Colonic mucosa (tissue), 4 donors: Measurements from ENCODE around the gene TBR1. TPM values are rescaled to one million over a fixed set of nuclear protein-coding genes. Genes with fewer than 3 reads are reported as not detected.

Source experiments
- DNase-seq: peaks from one replicate; pipeline ENCODE4 v3.0.0-alpha.2; 2020
- H3K27ac ChIP-seq: fragments of 200-600 bp; one replicate; pipeline ENCODE4 v1.8.0; 2021
- H3K27me3 ChIP-seq: fragments of 200-600 bp; one replicate; pipeline ENCODE4 v1.8.0; 2021
- H3K36me3 ChIP-seq: fragments of 200-600 bp; one replicate; pipeline ENCODE4 v1.8.0; 2021
- H3K4me1 ChIP-seq: fragments of 200-600 bp; one replicate; pipeline ENCODE4 v1.8.0; 2021; ENCODE audit warnings: mild to moderate bottlenecking
- H3K4me3 ChIP-seq: fragments of 200-600 bp; one replicate; pipeline ENCODE4 v1.8.0; 2021
- H3K9ac ChIP-seq, 2 donors: one replicate each; pipeline ENCODE4 v1.7.0; 2013; ENCODE audit warnings: control low read depth in 2 of 2, low read depth in 2 of 2, low read length in 2 of 2
- H3K9me3 ChIP-seq: fragments of 200-600 bp; one replicate; pipeline ENCODE4 v1.8.0; 2021
- intact Hi-C: fragments of 100-400 bp; cut with DNase I; formaldehyde crosslinking; loops from one replicate; pipeline ENCODE4 v1.14.1; 2022
- total RNA-seq, 2 donors: library from RNA; stranded (reverse); fragmentation: NEBNext Ultra II Directional in 1 of 2; extraction: Animal tissue kit (Norgen Biotek cat#: 25700) in 1 of 2; gene quantifications; one replicate each; pipeline ENCODE4 v1.2.1, GENCODE V29; 2021
- TF ChIP-seq, protein P1 (sequence below): fragments of 200-600 bp; IDR thresholded peaks from one replicate; pipeline ENCODE4 v1.8.0; 2022; ENCODE audit warnings: antibody characterized with exemption, mild to moderate bottlenecking
- donor health status: healthy.
- donor health status: DM: no; HTN: no; CAD: no.
- donor health status: DM: no; HTN: no; CAD: no.

The TBR1 gene
- total RNA-seq, 2 donors from 2014 or later: not detected

DNA sequence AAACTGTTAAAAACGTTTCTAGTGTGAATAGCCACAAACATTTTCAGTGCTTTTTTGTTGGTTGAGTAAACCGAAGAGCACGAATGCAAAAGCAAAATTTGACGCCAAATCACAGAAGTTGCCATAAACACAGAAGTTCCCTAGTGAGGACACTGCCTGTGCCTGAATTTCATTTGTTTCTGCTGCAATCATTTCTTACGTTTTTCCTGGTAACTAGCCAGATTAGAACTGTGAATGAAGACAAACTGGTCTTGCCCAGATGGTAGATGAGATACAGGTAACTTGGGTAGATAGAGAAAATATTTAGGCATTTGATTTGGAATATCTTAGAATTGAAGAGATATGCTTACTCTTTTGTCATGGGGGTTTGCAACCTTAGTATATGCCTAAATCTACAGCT lies 9.8 kb upstream of the TBR1 start:
- no peaks in the 10 kb centered on the region for H3K9me3 ChIP-seq
- no peaks in the 10 kb centered on the region for H3K4me1 ChIP-seq
- H3K36me3 ChIP-seq: no peaks in the 10 kb centered on the region
- H3K4me3 ChIP-seq: no peak overlapping the region
- TF ChIP-seq, protein P1, sequence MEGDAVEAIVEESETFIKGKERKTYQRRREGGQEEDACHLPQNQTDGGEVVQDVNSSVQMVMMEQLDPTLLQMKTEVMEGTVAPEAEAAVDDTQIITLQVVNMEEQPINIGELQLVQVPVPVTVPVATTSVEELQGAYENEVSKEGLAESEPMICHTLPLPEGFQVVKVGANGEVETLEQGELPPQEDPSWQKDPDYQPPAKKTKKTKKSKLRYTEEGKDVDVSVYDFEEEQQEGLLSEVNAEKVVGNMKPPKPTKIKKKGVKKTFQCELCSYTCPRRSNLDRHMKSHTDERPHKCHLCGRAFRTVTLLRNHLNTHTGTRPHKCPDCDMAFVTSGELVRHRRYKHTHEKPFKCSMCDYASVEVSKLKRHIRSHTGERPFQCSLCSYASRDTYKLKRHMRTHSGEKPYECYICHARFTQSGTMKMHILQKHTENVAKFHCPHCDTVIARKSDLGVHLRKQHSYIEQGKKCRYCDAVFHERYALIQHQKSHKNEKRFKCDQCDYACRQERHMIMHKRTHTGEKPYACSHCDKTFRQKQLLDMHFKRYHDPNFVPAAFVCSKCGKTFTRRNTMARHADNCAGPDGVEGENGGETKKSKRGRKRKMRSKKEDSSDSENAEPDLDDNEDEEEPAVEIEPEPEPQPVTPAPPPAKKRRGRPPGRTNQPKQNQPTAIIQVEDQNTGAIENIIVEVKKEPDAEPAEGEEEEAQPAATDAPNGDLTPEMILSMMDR: no peak
- H3K27me3 ChIP-seq: no peaks in the 10 kb centered on the region
- no peak overlapping the region for H3K9ac ChIP-seq
- no peak for DNase-seq
- intact Hi-C loops: no loop called here
- H3K27ac ChIP-seq: no peak overlapping the region

DNA sequence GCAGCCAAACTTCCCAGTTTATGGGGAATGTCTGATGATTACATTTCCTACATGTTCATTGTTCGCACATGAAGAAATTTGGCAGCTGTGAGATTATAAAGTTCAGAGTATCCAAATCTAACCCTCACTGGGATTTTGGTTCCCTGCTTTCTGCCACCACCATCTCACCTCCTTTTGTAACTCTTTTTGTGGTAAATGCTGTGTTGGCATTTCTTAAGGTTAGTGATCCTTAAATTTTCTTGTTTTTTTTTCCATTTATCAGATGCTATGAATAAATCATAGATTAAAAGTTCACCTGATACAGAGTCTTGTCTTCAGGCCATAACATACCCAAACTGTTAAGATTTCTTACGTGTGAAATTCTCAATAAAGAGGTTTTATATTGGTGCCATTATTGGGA lies 8.5 kb upstream of the TBR1 start:
- intact Hi-C loops: no loop called here

DNA sequence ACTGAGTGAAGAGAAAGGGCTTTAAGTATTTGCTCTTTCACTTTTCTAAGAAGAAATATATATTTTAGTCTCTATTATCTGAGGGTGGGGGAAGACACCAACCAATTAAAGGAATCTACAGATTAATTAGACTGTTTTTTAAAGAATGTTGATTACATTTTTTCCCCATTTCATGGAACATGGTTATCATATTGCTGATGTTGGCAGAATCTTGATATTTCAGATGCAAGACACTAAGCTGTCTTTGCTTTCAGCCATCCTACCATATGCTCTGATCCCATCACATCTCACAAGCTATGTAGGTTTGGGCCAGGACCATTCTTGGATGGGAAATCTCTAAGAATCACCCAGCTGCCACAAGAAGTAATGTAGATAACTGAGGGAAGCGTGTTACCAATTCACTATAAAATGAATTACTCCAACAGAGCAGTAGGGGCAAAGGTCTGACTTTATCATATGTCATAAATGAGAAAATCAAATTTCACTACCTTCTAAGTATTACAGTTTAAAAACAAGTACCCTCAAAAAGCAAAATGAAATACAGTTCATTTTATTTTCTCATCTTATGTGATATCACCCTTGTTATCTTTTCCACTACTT lies 6.7 kb upstream of the TBR1 start:
- intact Hi-C loops: no loop called here
- no peaks in the 10 kb centered on the region for H3K9me3 ChIP-seq
- H3K4me3 ChIP-seq: no peak overlapping the region
- H3K27ac ChIP-seq: no peak overlapping the region
- H3K27me3 ChIP-seq: peaks cover 8% of the 10 kb centered on the region
- H3K4me1 ChIP-seq: peaks cover under 1% of the 10 kb centered on the region
- TF ChIP-seq, protein P1: no peak
- no peaks in the 10 kb centered on the region for H3K36me3 ChIP-seq
- no peak for DNase-seq
- H3K9ac ChIP-seq: no peak overlapping the region

More for the DNA sequence above, 8.5 kb upstream of the TBR1 start:
- Histone ChIP-seq H3K27ac (no peak overlapping the region), H3K27me3 (no peaks in the 10 kb centered on the region), H3K4me3 (no peak overlapping the region), H3K4me1 (no peaks in the 10 kb centered on the region), H3K36me3 (no peaks in the 10 kb centered on the region), H3K9me3 (no peaks in the 10 kb centered on the region), H3K9ac (no peak overlapping the region)
- TF ChIP-seq, protein P1: no peak
- DNase-seq: no peak

DNA sequence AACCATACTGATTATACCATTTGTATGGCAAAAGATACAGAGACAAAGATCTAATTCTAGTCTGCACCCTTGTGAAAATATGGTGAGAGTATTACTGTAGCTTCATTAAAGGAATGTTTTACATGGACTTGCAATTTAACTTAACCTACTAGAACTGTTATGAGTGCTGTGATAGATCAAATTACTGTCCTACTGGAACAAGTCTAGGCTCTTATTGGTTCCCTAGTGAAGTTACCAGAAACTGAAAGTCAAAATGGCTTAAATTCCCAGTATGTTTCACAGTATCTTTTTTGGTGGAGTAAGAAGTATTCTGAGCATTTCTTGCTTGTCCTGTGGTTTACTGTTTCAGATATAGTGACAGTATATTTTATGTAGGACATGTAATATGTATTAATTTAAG lies 3.8 kb upstream of the TBR1 start:
- no peak overlapping the region for H3K27ac ChIP-seq
- H3K27me3 ChIP-seq: peaks cover 37% of the 10 kb centered on the region
- H3K4me1 ChIP-seq: peaks cover 5% of the 10 kb centered on the region
- no peak for DNase-seq
- no peak overlapping the region for H3K4me3 ChIP-seq
- TF ChIP-seq, protein P1: no peak
- H3K9ac ChIP-seq: no peak overlapping the region
- no peaks in the 10 kb centered on the region for H3K9me3 ChIP-seq
- intact Hi-C loops: no loop called here
- H3K36me3 ChIP-seq: no peaks in the 10 kb centered on the region

DNA sequence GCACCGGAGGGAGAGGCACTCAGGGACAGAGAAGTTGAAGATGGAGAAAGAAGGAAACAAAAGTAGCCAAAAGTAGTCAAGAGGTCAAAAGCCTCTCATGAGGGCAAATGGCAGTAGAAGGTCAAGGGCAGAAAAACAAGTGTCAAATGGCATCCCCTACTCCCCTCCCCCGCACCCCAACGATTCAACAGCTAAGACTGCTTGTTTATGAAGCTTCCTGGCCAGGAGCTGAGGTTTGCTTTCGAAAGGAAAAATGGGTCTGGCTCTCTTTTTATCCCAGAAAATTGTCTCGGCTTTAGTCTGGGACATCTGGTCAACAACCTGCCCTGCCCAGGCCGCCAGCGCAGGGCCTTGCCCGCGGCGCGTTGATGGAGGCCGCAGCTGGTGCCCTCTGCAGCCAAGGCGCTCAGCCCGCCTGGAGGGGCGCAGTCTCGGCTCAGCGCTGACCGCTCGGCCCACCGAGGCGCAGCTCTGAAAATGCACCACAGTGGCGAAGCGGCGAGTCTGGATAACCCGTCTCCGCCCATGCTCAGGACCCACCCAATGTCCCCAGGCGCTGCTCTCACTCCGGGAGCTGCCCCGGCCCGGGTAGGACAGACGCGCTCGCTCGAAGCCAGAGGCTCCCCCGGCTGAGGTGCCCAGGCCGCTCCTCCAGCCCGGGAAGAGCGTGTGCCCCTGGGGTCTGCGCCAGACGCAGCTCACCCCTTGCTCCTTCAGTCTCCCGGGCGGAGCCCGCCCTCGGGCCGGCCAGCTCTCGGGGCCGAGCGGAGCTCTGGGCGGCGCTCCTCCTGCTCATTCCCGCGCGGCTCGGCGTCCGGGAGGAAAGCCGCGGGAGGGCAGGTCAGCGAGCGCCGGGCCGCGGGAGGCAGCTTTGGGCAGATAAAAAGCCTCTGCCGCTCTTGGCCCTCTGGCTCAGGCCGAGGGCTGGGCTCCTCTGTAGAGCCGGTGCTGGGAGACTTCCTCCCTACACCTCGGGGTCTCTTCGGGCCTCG lies 1.8 kb upstream of the TBR1 start:
- peak overlapping the region; percentile 45 for H3K4me3 ChIP-seq
- no peak overlapping the region for H3K27ac ChIP-seq
- H3K9me3 ChIP-seq: no peaks in the 10 kb centered on the region
- peaks cover 5% of the 10 kb centered on the region for H3K4me1 ChIP-seq
- TF ChIP-seq, protein P1: no peak
- no peaks in the 10 kb centered on the region for H3K36me3 ChIP-seq
- intact Hi-C loops: no loop called here
- H3K9ac ChIP-seq: no peak overlapping the region
- peaks cover 55% of the 10 kb centered on the region for H3K27me3 ChIP-seq
- DNase-seq: peak; percentile 37
